Subcutaneous adipose tissue (tissue), 4 donors: ENCODE measurements around the gene APOL6. TPM values are rescaled to one million over a fixed set of nuclear protein-coding genes. Genes with fewer than 3 reads are reported as not detected.

ENCODE experiments used
- CTCF ChIP-seq: fragments of 450-650 bp; IDR thresholded peaks from one replicate; pipeline ENCODE4 v1.5.1; 2016; ENCODE audit warnings: low read depth, mild to moderate bottlenecking, control low read depth, antibody characterized with exemption, moderate library complexity
- total RNA-seq, 4 donors: library from RNA; depleted of rRNA; stranded (reverse); fragments of >200 nt; gene quantifications; one replicate each; pipeline ENCODE4 v1.1.0, GENCODE V29; 2016

APOL6 gene
- total RNA-seq, 4 donors from 2014 or later: 64.1 to 117 (median 101) TPM

- TF ChIP-seq CTCF: no peak
Measured at GRCh38 chr22:35605369-35605680, 42.9 kb upstream of the APOL6 start.

- TF ChIP-seq CTCF: no peak
Measured at GRCh38 chr22:35605851-35606481, 42.3 kb upstream of the APOL6 start.

GRCh38 chr22:35606916-35607315 is 41.3 kb upstream of the APOL6 start:
- no peak for TF ChIP-seq CTCF

- no peak for TF ChIP-seq CTCF
Measured at GRCh38 chr22:35608088-35608487, 40.2 kb upstream of the APOL6 start.

- no peak for TF ChIP-seq CTCF
Measured at GRCh38 chr22:35609261-35609660, 39.0 kb upstream of the APOL6 start.

GRCh38 chr22:35609761-35610160 is 38.5 kb upstream of the APOL6 start:
- TF ChIP-seq CTCF: no peak

- no peak for TF ChIP-seq CTCF
Measured at GRCh38 chr22:35610741-35611140, 37.5 kb upstream of the APOL6 start.
